GM12892 (cell line): Measurements from ENCODE around the gene TRIM65.

Source experiments
- POLR2A ChIP-seq: IDR thresholded peaks from 2 replicates; pipeline ENCODE4 v1.6.1; 2011; ENCODE audit warnings: low read depth, low read length, control low read depth
- POLR2AphosphoS5 ChIP-seq: IDR thresholded peaks from 2 replicates; pipeline ENCODE4 v1.6.1; 2011; ENCODE audit warnings: low read depth, low read length, control low read depth

- TF ChIP-seq POLR2AphosphoS5, result no peak
- no peak for TF ChIP-seq POLR2A
Measured at GRCh38 chr17:75892556-75893224, 4.1 kb downstream of the TRIM65 start.
